Spleen (tissue), 11 donors: Measurements from ENCODE around the gene UVSSA. TPM values are rescaled to one million over a fixed set of nuclear protein-coding genes. Genes with fewer than 3 reads are reported as not detected.
A peak's percentile ranks its signal among the peaks of the same experiment; 100 is the strongest.

Experiments used
- DNase-seq: peaks from one replicate; pipeline ENCODE4 v3.0.0-alpha.2; 2020
- H3K27ac ChIP-seq, 8 donors: fragments of 200-600 bp; sonication (generic) in 7 of 8; 1 replicate in 4 of 8; 2 replicates in 4 of 8; pipeline versions ENCODE4 v1.5.0 to v1.8.0; 2016 to 2021; ENCODE audit warnings: inconsistent platforms in 4 of 8, mild to moderate bottlenecking in 4 of 8, moderate library complexity in 1 of 8
- H3K27me3 ChIP-seq, 7 donors: fragments of 200-600 bp; sonication (generic) in 6 of 7; replicated peaks in 1 of 7; 1 replicate in 4 of 7; 2 replicates in 3 of 7; pipeline versions ENCODE4 v1.5.0 to v1.8.0; 2016 to 2021; ENCODE audit warnings: inconsistent platforms in 3 of 7, mild to moderate bottlenecking in 1 of 7
- H3K36me3 ChIP-seq, 6 donors: fragments of 200-600 bp; sonication (generic) in 5 of 6; 1 replicate in 4 of 6; 2 replicates in 2 of 6; pipeline versions ENCODE4 v1.5.0 to v1.8.0; 2016 to 2021; ENCODE audit warnings: inconsistent platforms in 2 of 6
- H3K4me1 ChIP-seq, 6 donors: fragments of 200-600 bp; sonication (generic) in 5 of 6; 1 replicate in 3 of 6; 2 replicates in 3 of 6; pipeline versions ENCODE4 v1.5.0 to v1.8.0; 2016 to 2021; ENCODE audit warnings: inconsistent platforms in 3 of 6
- H3K4me3 ChIP-seq, 8 donors: fragments of 200-600 bp; sonication (generic) in 7 of 8; 1 replicate in 4 of 8; 2 replicates in 4 of 8; pipeline versions ENCODE4 v1.5.0 to v1.8.0; 2016 to 2021; ENCODE audit warnings: inconsistent platforms in 4 of 8, mild to moderate bottlenecking in 4 of 8, moderate library complexity in 2 of 8
- H3K9me3 ChIP-seq, 8 donors: fragments of 200-600 bp; sonication (generic) in 7 of 8; 1 replicate in 4 of 8; 2 replicates in 4 of 8; pipeline versions ENCODE4 v1.5.0 to v1.8.0; 2016 to 2021; ENCODE audit warnings: inconsistent platforms in 4 of 8
- POLR2A ChIP-seq, 3 donors: fragments of 450-650 bp; IDR thresholded peaks; one replicate each; pipeline ENCODE4 v1.5.1; 2017; ENCODE audit warnings: antibody characterized with exemption in 3 of 3, mild to moderate bottlenecking in 1 of 3
- POLR2AphosphoS5 ChIP-seq, 3 donors: sonication (generic); formaldehyde crosslinking; IDR thresholded peaks; one replicate each; pipeline ENCODE4 v1.5.1; 2017; ENCODE audit warnings: antibody characterized with exemption in 3 of 3
- WGBS, 5 donors: extraction: QIAGEN DNeasy Blood & Tissue Kit in 3 of 5; methylation state at CpG; one replicate each; pipeline versions ENCODE4 v1.1.5 to v1.1.7; 2013 to 2018; 5-methylcytosine and 5-hydroxymethylcytosine counted together
- intact Hi-C: fragments of 100-400 bp; cut with DNase I; formaldehyde crosslinking; loops from one replicate; pipeline ENCODE4 v1.15.0; 2023; ENCODE audit warnings: low total_unique reads
- polyA plus RNA-seq, 3 donors: library from polyadenylated mRNA; stranded (reverse); fragments of 200-250 nt; gene quantifications; one replicate each; pipeline ENCODE4 v1.2.1, GENCODE V29; 2013
- total RNA-seq, 7 donors: library from RNA; depleted of rRNA in 3 of 7; stranded (reverse); fragments of >200 nt in 3 of 7; fragmentation: NEBNext Ultra II Directional in 4 of 7; extraction: Animal tissue kit (Norgen Biotek cat#: 25700) in 4 of 7; gene quantifications; one replicate each; pipeline versions ENCODE4 v1.1.0 to v1.2.1, GENCODE V29; 2016 to 2021
- TF ChIP-seq, protein P1 (sequence below), 11 experiments: fragments of 200-600 bp in 7 of 11; fragments of 450-650 bp in 4 of 11; sonication (generic) in 4 of 11; IDR thresholded peaks in 8 of 11; conservative IDR thresholded peaks in 3 of 11; 1 replicate in 7 of 11; 2 replicates in 4 of 11; pipeline versions ENCODE4 v1.4.0 to v1.8.0; 2016 to 2021; ENCODE audit warnings: antibody characterized with exemption in 11 of 11, inconsistent platforms in 4 of 11, mild to moderate bottlenecking in 1 of 11
- donor health status: healthy with polysubstance abuse.
- donor health status: DM: no; HTN: no; CAD: no; lungs with moderate emphysema.
- donor health status: DM: no; HTN: no; CAD: no.
- donor health status: Bipolar disorder and iron deficiency.
- donor health status: healthy.
- donor health status: DM: no; HTN: no; CAD: no.
- donor health status: DM: yes; HTN: yes; CAD: no.

UVSSA gene
- total and polyA plus RNA-seq, 10 donors = 3.0 to 54.0 (median 26.8) TPM

DNA sequence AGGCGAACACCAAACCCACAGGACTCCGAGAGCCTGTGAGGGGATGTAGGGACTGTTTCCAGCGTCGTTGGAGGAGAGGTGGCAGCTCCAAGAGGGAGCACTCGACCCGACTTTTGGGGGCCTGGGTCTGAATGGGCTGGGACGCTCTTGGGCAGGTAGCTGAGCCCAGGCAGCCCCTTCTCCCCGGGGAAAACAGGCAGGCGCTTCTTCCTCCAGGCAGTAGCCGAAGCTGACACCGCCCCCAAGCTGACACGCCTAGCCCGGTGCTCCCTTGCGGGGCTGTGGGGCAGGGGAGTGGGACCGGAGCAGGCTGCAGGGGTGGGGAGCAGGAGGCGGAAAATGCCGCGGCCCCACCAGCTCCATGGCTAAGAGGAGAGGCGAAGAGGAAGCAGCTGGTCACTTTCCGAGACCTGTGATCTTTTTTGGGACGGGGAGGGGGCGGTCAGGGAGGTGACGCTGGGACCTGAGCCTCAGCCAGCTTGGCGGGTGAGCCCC, 55.1 kb downstream of the UVSSA start:
- WGBS, 5 donors = 8 to 16% (median 13%) methylated on average over 16 to 24 of the region's 24 CpGs
- peaks cover 12 to 78% (median 74%) of the 10 kb centered on the region in 7 donors for H3K27me3 ChIP-seq
- peak; percentile 64 for DNase-seq
- peaks cover 0 to 55% (median 36%) of the 10 kb centered on the region in 6 donors for H3K4me1 ChIP-seq
- peaks cover 0 to 52% (median 6%) of the 10 kb centered on the region in 8 donors for H3K9me3 ChIP-seq
- H3K27ac ChIP-seq = no peak overlapping the region
- intact Hi-C loops = no loop called here
- TF ChIP-seq POLR2A (IDR thresholded peaks at IDR 0.05) = no peak
- TF ChIP-seq POLR2AphosphoS5 (IDR thresholded peaks at IDR 0.05) = no peak
- TF ChIP-seq, protein P1, sequence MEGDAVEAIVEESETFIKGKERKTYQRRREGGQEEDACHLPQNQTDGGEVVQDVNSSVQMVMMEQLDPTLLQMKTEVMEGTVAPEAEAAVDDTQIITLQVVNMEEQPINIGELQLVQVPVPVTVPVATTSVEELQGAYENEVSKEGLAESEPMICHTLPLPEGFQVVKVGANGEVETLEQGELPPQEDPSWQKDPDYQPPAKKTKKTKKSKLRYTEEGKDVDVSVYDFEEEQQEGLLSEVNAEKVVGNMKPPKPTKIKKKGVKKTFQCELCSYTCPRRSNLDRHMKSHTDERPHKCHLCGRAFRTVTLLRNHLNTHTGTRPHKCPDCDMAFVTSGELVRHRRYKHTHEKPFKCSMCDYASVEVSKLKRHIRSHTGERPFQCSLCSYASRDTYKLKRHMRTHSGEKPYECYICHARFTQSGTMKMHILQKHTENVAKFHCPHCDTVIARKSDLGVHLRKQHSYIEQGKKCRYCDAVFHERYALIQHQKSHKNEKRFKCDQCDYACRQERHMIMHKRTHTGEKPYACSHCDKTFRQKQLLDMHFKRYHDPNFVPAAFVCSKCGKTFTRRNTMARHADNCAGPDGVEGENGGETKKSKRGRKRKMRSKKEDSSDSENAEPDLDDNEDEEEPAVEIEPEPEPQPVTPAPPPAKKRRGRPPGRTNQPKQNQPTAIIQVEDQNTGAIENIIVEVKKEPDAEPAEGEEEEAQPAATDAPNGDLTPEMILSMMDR (IDR thresholded peaks at IDR 0.05 in 8 of 11, conservative IDR thresholded peaks at IDR 0.05 in 3 of 11) = no peak
- H3K4me3 ChIP-seq = peak overlapping the region in 1 of 8 donors; percentile 49
- H3K36me3 ChIP-seq = no peaks in the 10 kb centered on the region

DNA sequence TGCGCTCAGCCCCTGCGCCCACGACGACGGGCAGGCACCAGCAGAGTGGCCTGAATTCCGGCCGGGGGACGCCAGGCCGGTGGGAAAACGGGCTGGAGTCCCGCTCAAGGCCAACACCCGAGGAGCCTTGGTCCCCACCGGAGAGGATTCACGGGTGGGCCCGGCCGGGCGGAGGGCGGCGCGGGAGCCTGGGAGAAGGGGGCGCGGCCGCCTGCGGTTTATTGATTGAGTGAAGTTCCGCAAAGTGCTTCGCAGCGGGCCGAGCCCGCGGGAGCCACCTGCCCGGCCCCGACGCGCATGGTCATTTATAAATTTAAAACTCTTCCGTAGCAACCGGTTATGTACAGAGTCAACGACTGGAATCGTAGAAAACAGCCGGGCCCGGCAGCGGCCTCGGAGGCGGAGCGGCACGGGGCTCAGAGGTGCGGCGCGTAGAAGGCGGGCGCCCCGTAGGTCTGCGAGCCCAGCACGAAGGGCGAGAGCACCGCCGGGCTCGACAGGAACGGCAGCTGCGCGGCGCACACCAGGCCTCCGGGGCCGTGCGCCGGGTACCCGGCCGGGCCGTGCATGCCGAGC, 55.6 kb downstream of the UVSSA start:
- intact Hi-C loops = no loop called here
- TF ChIP-seq POLR2AphosphoS5 (IDR thresholded peaks at IDR 0.05) = no peak
- TF ChIP-seq POLR2A (IDR thresholded peaks at IDR 0.05) = no peak
- TF ChIP-seq, protein P1 (IDR thresholded peaks at IDR 0.05 in 8 of 11, conservative IDR thresholded peaks at IDR 0.05 in 3 of 11) = no peak
- DNase-seq = peak; percentile 59
- 5 to 9% (median 7%) methylated on average over 23 to 69 of the region's 69 CpGs for WGBS, 5 donors
- H3K36me3 ChIP-seq = no peaks in the 10 kb centered on the region
- H3K4me1 ChIP-seq = peaks cover 0 to 61% (median 41%) of the 10 kb centered on the region in 6 donors
- no peak overlapping the region for H3K27ac ChIP-seq
- H3K4me3 ChIP-seq = peak overlapping the region in 1 of 8 donors; percentile 49
- H3K27me3 ChIP-seq = peaks cover 14 to 84% (median 79%) of the 10 kb centered on the region in 7 donors
- H3K9me3 ChIP-seq = peaks cover 0 to 49% (median 6%) of the 10 kb centered on the region in 8 donors

DNA sequence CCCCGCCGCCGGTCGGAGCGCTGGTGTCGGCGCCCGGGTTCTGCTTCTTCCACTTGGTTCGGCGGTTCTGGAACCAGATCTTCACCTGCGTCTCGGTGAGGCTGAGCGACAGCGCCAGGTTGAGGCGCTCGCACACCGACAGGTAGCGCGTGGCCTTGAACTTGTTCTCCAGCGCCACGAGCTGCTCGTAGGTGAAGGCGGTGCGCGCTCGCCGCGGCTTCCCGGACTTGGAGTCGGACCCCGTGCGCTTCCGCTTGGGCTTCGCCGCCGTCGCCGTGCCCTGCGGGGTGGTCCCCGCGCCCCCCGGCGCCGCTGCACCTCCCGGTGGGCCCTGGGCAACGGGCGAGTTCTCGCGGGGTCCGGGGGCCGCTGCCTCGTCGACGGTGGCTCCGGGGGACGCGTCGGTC, 56.2 kb downstream of the UVSSA start:
- H3K4me1 ChIP-seq = peaks cover 0 to 66% (median 42%) of the 10 kb centered on the region in 6 donors
- 6 to 15% (median 7%) methylated on average over 37 to 58 of the region's 58 CpGs for WGBS, 5 donors
- DNase-seq = no peak
- H3K27ac ChIP-seq = no peak overlapping the region
- TF ChIP-seq POLR2AphosphoS5 (IDR thresholded peaks at IDR 0.05) (no peak), POLR2A (IDR thresholded peaks at IDR 0.05) (no peak)
- TF ChIP-seq, protein P1 (IDR thresholded peaks at IDR 0.05 in 8 of 11, conservative IDR thresholded peaks at IDR 0.05 in 3 of 11) = no peak
- H3K27me3 ChIP-seq = peaks cover 16 to 89% (median 85%) of the 10 kb centered on the region in 7 donors
- no peaks in the 10 kb centered on the region for H3K36me3 ChIP-seq
- intact Hi-C loops = no loop called here
- H3K4me3 ChIP-seq = peak overlapping the region in 3 of 8 donors; percentile 11 to 49 (median 21)
- peaks cover 0 to 49% (median 6%) of the 10 kb centered on the region in 8 donors for H3K9me3 ChIP-seq
